Esophagus muscularis mucosa (tissue), 3 donors: Measurements from ENCODE around the gene RCHY1.
"Not testable (repeated sequence)": the region's sequence is repeated elsewhere in the genome, so short reads cannot be mapped to it uniquely, and the experiment has no call there.

Experiments used
- POLR2AphosphoS5 ChIP-seq, 2 donors: sonication (generic); formaldehyde crosslinking; IDR thresholded peaks; one replicate each; pipeline ENCODE4 v1.6.1; 2017; ENCODE audit warnings: antibody characterized with exemption in 2 of 2
- TF ChIP-seq, protein P1 (sequence below), 3 experiments: fragments of 200-600 bp in 2 of 3; fragments of 450-650 bp in 1 of 3; sonication (generic) in 2 of 3; IDR thresholded peaks; one replicate each; pipeline ENCODE4 v1.5.1; 2017 to 2019; ENCODE audit warnings: antibody characterized with exemption in 3 of 3, mild to moderate bottlenecking in 2 of 3, moderate library complexity in 1 of 3

DNA sequence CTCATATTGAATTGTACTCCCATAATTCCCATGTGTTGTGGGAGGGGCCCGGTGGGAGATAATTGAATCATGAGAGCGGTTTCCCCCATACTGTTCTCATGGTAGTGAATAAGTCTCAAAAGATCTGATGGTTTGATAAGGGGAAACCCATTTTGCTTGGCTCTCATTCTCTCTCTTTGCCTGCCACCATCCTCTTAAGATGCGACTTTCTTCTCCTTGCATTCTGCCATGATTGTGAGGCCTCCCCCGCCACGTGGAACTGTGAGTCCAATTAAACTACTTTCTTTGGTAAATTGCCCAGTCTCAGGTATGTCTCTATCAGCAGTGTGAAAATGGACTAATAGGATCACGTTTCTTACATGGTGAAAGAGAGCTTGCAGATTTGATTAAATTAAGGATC is 23.1 kb upstream of the RCHY1 start:
- TF ChIP-seq, protein P1, sequence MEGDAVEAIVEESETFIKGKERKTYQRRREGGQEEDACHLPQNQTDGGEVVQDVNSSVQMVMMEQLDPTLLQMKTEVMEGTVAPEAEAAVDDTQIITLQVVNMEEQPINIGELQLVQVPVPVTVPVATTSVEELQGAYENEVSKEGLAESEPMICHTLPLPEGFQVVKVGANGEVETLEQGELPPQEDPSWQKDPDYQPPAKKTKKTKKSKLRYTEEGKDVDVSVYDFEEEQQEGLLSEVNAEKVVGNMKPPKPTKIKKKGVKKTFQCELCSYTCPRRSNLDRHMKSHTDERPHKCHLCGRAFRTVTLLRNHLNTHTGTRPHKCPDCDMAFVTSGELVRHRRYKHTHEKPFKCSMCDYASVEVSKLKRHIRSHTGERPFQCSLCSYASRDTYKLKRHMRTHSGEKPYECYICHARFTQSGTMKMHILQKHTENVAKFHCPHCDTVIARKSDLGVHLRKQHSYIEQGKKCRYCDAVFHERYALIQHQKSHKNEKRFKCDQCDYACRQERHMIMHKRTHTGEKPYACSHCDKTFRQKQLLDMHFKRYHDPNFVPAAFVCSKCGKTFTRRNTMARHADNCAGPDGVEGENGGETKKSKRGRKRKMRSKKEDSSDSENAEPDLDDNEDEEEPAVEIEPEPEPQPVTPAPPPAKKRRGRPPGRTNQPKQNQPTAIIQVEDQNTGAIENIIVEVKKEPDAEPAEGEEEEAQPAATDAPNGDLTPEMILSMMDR (IDR thresholded peaks at IDR 0.05), result not testable (repeated sequence)
- TF ChIP-seq POLR2AphosphoS5 (IDR thresholded peaks at IDR 0.05), result not testable (repeated sequence)
